Osteocyte (in vitro differentiated cells): Measurements from ENCODE around the gene FCHSD2. TPM values are rescaled to one million over a fixed set of nuclear protein-coding genes. Genes with fewer than 3 reads are reported as not detected.

Source experiments
- DNase-seq: peaks from one replicate; pipeline ENCODE4 v3.0.0; 2021; ENCODE audit warnings: mixed read lengths; ENCODE audit not compliant: unreplicated experiment; ENCODE audit errors: extremely low spot score
- H3K27ac Mint-ChIP-seq: one replicate; pipeline ENCODE4 v1.8.0; 2021; ENCODE audit warnings: mild to moderate bottlenecking, mixed read lengths; ENCODE audit not compliant: unreplicated experiment
- H3K27me3 Mint-ChIP-seq: one replicate; pipeline ENCODE4 v1.8.0; 2021; ENCODE audit warnings: mixed read lengths; ENCODE audit not compliant: unreplicated experiment
- H3K36me3 Mint-ChIP-seq: one replicate; pipeline ENCODE4 v1.8.0; 2021; ENCODE audit warnings: mixed read lengths; ENCODE audit not compliant: unreplicated experiment
- H3K4me1 Mint-ChIP-seq: one replicate; pipeline ENCODE4 v1.8.0; 2021; ENCODE audit warnings: mixed read lengths; ENCODE audit not compliant: unreplicated experiment
- H3K4me3 Mint-ChIP-seq: one replicate; pipeline ENCODE4 v1.8.0; 2021; ENCODE audit warnings: mild to moderate bottlenecking, moderate library complexity, mixed read lengths; ENCODE audit not compliant: unreplicated experiment
- H3K9me3 Mint-ChIP-seq: one replicate; pipeline ENCODE4 v1.8.0; 2021; ENCODE audit warnings: mixed read lengths; ENCODE audit not compliant: unreplicated experiment
- total RNA-seq: library from RNA; stranded (reverse); gene quantifications from 2 replicates; pipeline ENCODE4 v1.2.1, GENCODE V29; 2021
- TF ChIP-seq, protein P1 (sequence below): fragments of 200-600 bp; sonication (generic); IDR thresholded peaks from 2 replicates; pipeline ENCODE4 v1.5.0; 2021; ENCODE audit warnings: antibody characterized with exemption, mild to moderate bottlenecking, moderate library complexity

FCHSD2 gene
- total RNA-seq, 1 donor from 2014 or later: 39.4 TPM

DNA sequence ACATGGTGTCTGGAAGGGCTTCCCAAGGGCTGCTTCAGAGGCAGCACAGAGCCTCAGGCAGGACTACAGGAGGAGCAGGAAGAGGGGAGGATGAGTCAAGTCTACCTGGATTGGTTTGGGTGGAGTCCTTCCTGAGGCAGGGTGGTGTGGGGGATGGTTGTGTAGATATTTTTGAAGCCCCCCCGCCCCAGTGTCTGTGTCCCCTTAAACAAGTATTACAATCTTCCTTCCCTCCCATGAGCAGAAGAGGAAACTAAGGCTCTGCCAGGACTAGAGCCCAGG lies 34.7 kb upstream of the FCHSD2 start:
- no peak for DNase-seq
- Mint-ChIP-seq H3K27me3 (peaks cover 8% of the 10 kb centered on the region), H3K27ac (no peak overlapping the region), H3K36me3 (no peaks in the 10 kb centered on the region), H3K4me3 (no peak overlapping the region), H3K9me3 (peaks cover under 1% of the 10 kb centered on the region), H3K4me1 (peaks cover 9% of the 10 kb centered on the region)
- TF ChIP-seq, protein P1, sequence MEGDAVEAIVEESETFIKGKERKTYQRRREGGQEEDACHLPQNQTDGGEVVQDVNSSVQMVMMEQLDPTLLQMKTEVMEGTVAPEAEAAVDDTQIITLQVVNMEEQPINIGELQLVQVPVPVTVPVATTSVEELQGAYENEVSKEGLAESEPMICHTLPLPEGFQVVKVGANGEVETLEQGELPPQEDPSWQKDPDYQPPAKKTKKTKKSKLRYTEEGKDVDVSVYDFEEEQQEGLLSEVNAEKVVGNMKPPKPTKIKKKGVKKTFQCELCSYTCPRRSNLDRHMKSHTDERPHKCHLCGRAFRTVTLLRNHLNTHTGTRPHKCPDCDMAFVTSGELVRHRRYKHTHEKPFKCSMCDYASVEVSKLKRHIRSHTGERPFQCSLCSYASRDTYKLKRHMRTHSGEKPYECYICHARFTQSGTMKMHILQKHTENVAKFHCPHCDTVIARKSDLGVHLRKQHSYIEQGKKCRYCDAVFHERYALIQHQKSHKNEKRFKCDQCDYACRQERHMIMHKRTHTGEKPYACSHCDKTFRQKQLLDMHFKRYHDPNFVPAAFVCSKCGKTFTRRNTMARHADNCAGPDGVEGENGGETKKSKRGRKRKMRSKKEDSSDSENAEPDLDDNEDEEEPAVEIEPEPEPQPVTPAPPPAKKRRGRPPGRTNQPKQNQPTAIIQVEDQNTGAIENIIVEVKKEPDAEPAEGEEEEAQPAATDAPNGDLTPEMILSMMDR: no peak

DNA sequence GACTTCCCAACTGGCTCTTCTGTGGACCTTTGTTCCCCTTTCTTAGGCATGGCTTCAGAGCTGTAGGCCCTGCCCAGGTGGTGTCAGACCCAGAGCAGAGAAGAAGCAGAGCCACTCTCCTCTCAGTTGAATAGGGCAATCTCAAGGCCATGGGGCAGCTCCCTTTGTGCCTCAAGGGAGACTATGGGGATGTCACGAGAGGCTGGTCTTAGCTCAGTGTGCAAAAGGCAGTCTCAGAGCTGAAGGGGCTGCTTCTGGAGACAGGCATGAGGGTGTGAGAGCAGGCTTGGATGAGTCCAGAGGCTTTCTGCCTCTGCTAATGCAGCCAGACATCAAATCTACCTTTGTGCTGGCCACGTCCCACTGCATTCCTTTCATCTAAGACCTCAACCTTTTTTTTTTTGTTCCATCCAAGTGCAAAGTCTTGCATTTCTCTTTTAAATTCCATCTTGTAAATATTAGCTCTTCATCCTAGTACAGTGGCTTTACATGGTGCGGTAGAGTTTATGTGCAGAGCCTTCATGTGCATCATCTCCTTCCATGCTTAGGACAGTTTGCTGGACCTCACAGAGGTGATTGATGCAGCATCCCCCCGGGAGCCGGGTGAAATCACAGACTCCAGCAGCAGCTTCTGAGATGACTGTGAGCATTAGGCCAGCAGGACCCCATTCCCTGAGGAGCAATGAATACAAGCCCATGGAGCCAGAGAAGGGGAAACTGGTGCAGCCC lies 34.2 kb upstream of the FCHSD2 start:
- Mint-ChIP-seq H3K36me3 (no peaks in the 10 kb centered on the region), H3K4me3 (no peak overlapping the region), H3K4me1 (peaks cover 9% of the 10 kb centered on the region), H3K27ac (no peak overlapping the region), H3K27me3 (peaks cover 8% of the 10 kb centered on the region), H3K9me3 (no peaks in the 10 kb centered on the region)
- TF ChIP-seq, protein P1: no peak
- no peak for DNase-seq

DNA sequence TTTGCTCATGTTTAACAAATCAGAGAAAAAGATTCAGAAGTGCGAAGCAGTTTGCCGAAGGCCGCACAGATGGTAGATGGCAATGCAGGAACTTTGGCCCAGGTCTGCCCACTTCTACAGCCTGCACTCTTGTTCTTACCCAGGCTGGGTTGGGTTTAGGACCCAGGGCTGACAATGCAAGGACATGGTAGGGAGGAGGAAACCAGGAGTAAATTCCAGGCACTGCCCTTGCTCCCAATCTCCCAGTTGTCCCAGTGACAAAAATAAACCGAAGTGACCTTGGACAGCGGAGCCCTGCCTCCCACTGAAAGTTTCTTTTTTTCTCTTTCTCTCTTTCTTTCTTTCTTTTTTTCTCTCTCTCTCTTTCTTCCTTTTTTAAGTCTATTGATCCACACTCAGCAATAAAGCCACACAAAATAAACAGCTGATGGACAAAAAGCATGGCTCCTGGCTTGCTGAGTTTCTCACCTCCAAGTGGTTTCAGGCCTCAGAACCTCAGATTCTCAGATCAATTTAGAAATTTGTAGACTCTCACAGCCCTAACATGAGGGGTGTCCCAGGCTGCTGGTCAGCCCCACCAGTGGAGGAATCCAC lies 33.5 kb upstream of the FCHSD2 start:
- no peak for DNase-seq
- Mint-ChIP-seq H3K9me3 (no peaks in the 10 kb centered on the region), H3K4me3 (no peak overlapping the region), H3K4me1 (peaks cover 9% of the 10 kb centered on the region), H3K27me3 (peaks cover 5% of the 10 kb centered on the region), H3K36me3 (no peaks in the 10 kb centered on the region), H3K27ac (no peak overlapping the region)
- TF ChIP-seq, protein P1: no peak

DNA sequence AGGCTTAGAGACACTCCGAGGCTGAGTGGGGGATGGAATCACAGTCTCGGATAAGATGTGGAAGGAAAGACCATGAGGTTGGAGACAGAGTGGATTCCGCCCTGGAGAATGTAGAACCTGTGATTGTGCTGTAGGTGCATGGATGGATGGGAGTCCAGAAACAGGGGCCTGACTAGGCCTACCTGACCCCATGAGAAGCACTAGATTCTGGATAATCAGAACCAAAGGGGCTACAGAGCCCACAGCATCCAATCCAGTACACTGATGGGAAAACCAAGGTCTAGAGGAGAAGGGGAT lies 32.3 kb upstream of the FCHSD2 start:
- TF ChIP-seq, protein P1: no peak
- no peak overlapping the region for H3K4me3 Mint-ChIP-seq
- DNase-seq: no peak
- H3K27ac Mint-ChIP-seq: no peak overlapping the region
- no peaks in the 10 kb centered on the region for H3K9me3 Mint-ChIP-seq
- H3K27me3 Mint-ChIP-seq: peaks cover 3% of the 10 kb centered on the region
- H3K36me3 Mint-ChIP-seq: no peaks in the 10 kb centered on the region
- peaks cover 9% of the 10 kb centered on the region for H3K4me1 Mint-ChIP-seq

DNA sequence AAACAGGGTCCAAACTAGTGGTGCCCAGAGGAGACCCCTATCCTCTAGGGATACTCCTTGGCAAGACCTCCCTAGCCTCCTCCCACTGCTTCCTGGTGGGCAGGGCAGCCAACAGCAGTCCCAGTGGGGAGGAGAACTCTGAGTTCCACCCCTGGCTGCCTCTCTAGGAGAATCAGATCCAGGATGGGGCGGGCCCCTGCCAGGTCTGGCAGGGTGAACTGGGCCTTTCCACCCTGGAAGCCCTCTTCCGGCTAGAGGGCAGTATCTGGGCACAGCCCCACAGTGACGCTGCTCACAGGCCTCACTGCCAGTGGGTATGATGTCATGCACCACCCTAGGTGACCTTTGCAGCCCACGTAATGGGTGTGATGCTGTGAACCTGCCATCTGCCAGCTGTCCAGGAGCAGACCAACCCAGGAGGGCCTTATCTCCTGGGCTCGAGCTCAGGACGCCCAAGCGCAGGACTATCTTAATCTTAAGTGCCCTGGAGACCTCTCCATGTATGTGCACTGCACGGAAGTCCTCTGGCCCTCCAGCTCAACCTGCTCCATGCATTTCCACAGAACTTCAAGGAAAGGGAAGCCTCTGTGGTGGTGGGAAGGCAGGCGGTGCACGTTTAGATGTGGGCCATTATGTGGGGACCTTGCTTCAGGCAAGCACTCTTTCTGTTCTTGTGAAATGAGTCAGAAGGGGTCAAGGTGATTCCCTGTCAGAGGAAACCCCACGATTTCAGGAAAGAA lies 31.8 kb upstream of the FCHSD2 start:
- H3K9me3 Mint-ChIP-seq: no peaks in the 10 kb centered on the region
- peaks cover 3% of the 10 kb centered on the region for H3K27me3 Mint-ChIP-seq
- H3K4me3 Mint-ChIP-seq: no peak overlapping the region
- TF ChIP-seq, protein P1: no peak
- H3K27ac Mint-ChIP-seq: no peak overlapping the region
- H3K4me1 Mint-ChIP-seq: peaks cover 12% of the 10 kb centered on the region
- H3K36me3 Mint-ChIP-seq: no peaks in the 10 kb centered on the region
- DNase-seq: no peak
